Esophagus squamous epithelium (tissue), 5 donors: Measurements from ENCODE around the gene MRAP. TPM values are rescaled to one million over a fixed set of nuclear protein-coding genes. Genes with fewer than 3 reads are reported as not detected.

Source experiments
- DNase-seq: peaks from one replicate; lab custom pipeline; 2025; lab: John Stamatoyannopoulos, UW
- H3K27ac ChIP-seq, 4 donors: fragments of 200-600 bp; sonication (generic); one replicate each; pipeline ENCODE4 v1.5.1; 2016 to 2019; ENCODE audit warnings: mild to moderate bottlenecking in 1 of 4
- H3K27me3 ChIP-seq, 4 donors: fragments of 200-600 bp; sonication (generic); 1 replicate in 3 of 4; 2 replicates in 1 of 4; pipeline versions ENCODE4 v1.5.1 to v1.6.0; 2017 to 2021; ENCODE audit warnings: antibody characterized with exemption in 1 of 4
- H3K36me3 ChIP-seq, 3 donors: fragments of 200-600 bp; sonication (generic); one replicate each; pipeline ENCODE4 v1.5.1; 2016 to 2019
- H3K4me1 ChIP-seq, 3 donors: fragments of 200-600 bp; sonication (generic); one replicate each; pipeline ENCODE4 v1.5.1; 2017 to 2019
- H3K4me3 ChIP-seq, 4 donors: fragments of 200-600 bp; sonication (generic); 1 replicate in 3 of 4; 2 replicates in 1 of 4; pipeline ENCODE4 v1.5.1; 2016 to 2019; ENCODE audit warnings: mild to moderate bottlenecking in 2 of 4, moderate library complexity in 1 of 4
- H3K9me3 ChIP-seq, 3 donors: fragments of 200-600 bp; sonication (generic); one replicate each; pipeline ENCODE4 v1.5.1; 2016 to 2019
- CTCF ChIP-seq, 6 experiments: fragments of 450-650 bp in 4 of 6; fragments of 200-600 bp in 2 of 6; sonication (generic) in 2 of 6; IDR thresholded peaks; one replicate each; pipeline ENCODE4 v1.5.1; 2016 to 2019; ENCODE audit warnings: antibody characterized with exemption in 6 of 6, mild to moderate bottlenecking in 4 of 6, moderate library complexity in 4 of 6
- POLR2A ChIP-seq, 4 donors: fragments of 450-650 bp; IDR thresholded peaks; one replicate each; pipeline ENCODE4 v1.6.1; 2017; ENCODE audit warnings: antibody characterized with exemption in 4 of 4, mild to moderate bottlenecking in 4 of 4, moderate library complexity in 3 of 4
- WGBS, 2 donors: methylation state at CpG; one replicate each; pipeline ENCODE4 v1.1.5; 2018; 5-methylcytosine and 5-hydroxymethylcytosine counted together
- intact Hi-C: fragments of 100-400 bp; cut with DNase I; formaldehyde crosslinking; loops from one replicate; pipeline ENCODE4 v1.15.0; 2022
- total RNA-seq, 4 donors: library from RNA; depleted of rRNA; stranded (reverse); fragments of >200 nt; gene quantifications; one replicate each; pipeline ENCODE4 v1.1.0, GENCODE V29; 2016
- donor health status: DM: yes; HTN: yes; CAD: no.

MRAP gene
- total RNA-seq, 4 donors from 2014 or later = 0.29 TPM; not detected in 3

GRCh38 chr21:32278518-32279376 lies 19.9 kb upstream of the MRAP start, which contains the start of gene MIS18A:
Gene MIS18A, minus strand, starts transcription at chr21:32279049. Its CDS starts 35 bp downstream, at chr21:32279014.
- TF ChIP-seq POLR2A (IDR thresholded peaks at IDR 0.05) (peak in 3 of 4 donors; percentile 30 to 53 (median 37)), CTCF (IDR thresholded peaks at IDR 0.05) (peak in 2 of 6 experiments; percentile 10 to 58)
- H3K27ac ChIP-seq = peak within 1 kb of the TSS; percentile 75 to 84 (median 76)
- 1% methylated on average over 16 to 18 of the region's 69 CpGs for WGBS, 2 donors
- peak; percentile 60 for DNase-seq
- intact Hi-C loops = no loop called here
- no peaks in the 10 kb centered on the region for H3K9me3 ChIP-seq
- H3K4me3 ChIP-seq = peak within 1 kb of the TSS; percentile 75 to 91 (median 82)
- peaks cover 0 to 20% (median 0%) of the 10 kb centered on the region in 3 donors for H3K36me3 ChIP-seq
- H3K4me1 ChIP-seq = peaks cover 15 to 29% (median 18%) of the 10 kb centered on the region in 3 donors
- no peaks in the 10 kb centered on the region for H3K27me3 ChIP-seq

GRCh38 chr21:32279377-32279680 lies 19.3 kb upstream of the MRAP start:
- DNase-seq = no peak
- intact Hi-C loops = no loop called here
- H3K4me3 ChIP-seq = peak overlapping the region; percentile 75 to 91 (median 82)
- H3K27me3 ChIP-seq = no peaks in the 10 kb centered on the region
- H3K27ac ChIP-seq = peak overlapping the region; percentile 75 to 84 (median 76)
- peaks cover 0 to 14% (median 0%) of the 10 kb centered on the region in 3 donors for H3K36me3 ChIP-seq
- TF ChIP-seq CTCF (IDR thresholded peaks at IDR 0.05) (no peak), POLR2A (IDR thresholded peaks at IDR 0.05) (no peak)
- 3 to 8% methylated on average over 9 to 10 of the region's 10 CpGs for WGBS, 2 donors
- H3K9me3 ChIP-seq = no peaks in the 10 kb centered on the region
- H3K4me1 ChIP-seq = peaks cover 15 to 29% (median 18%) of the 10 kb centered on the region in 3 donors

GRCh38 chr21:32281531-32281930 lies 17.1 kb upstream of the MRAP start:
- DNase-seq = no peak
- H3K36me3 ChIP-seq = peaks cover 0 to 7% (median 0%) of the 10 kb centered on the region in 3 donors
- peaks cover 15 to 29% (median 18%) of the 10 kb centered on the region in 3 donors for H3K4me1 ChIP-seq
- 88 to 92% methylated on average over 6 to 7 of the region's 7 CpGs for WGBS, 2 donors
- H3K27me3 ChIP-seq = no peaks in the 10 kb centered on the region
- no peak overlapping the region for H3K4me3 ChIP-seq
- no peaks in the 10 kb centered on the region for H3K9me3 ChIP-seq
- intact Hi-C loops = no loop called here
- H3K27ac ChIP-seq = no peak overlapping the region
- TF ChIP-seq CTCF (IDR thresholded peaks at IDR 0.05) (no peak), POLR2A (IDR thresholded peaks at IDR 0.05) (no peak)

GRCh38 chr21:32282992-32283391 lies 15.7 kb upstream of the MRAP start:
- Histone ChIP-seq H3K36me3 (peaks cover 0 to 7% (median 0%) of the 10 kb centered on the region in 3 donors), H3K27ac (no peak overlapping the region), H3K4me3 (no peak overlapping the region), H3K27me3 (no peaks in the 10 kb centered on the region), H3K4me1 (peaks cover 13 to 18% (median 15%) of the 10 kb centered on the region in 3 donors), H3K9me3 (no peaks in the 10 kb centered on the region)
- WGBS, 2 donors = 78 to 83% methylated on average over 6 of the region's 6 CpGs
- intact Hi-C loops = no loop called here
- DNase-seq = no peak
- TF ChIP-seq CTCF (IDR thresholded peaks at IDR 0.05) = no peak
- TF ChIP-seq POLR2A (IDR thresholded peaks at IDR 0.05) = no peak

- H3K9me3 ChIP-seq = no peaks in the 10 kb centered on the region
- DNase-seq = no peak
- TF ChIP-seq POLR2A (IDR thresholded peaks at IDR 0.05) = no peak
- TF ChIP-seq CTCF (IDR thresholded peaks at IDR 0.05) = no peak
- no peak overlapping the region for H3K4me3 ChIP-seq
- no peaks in the 10 kb centered on the region for H3K4me1 ChIP-seq
- 97% methylated on average over 4 of the region's 4 CpGs for WGBS, 2 donors
- peaks cover 0 to 7% (median 0%) of the 10 kb centered on the region in 3 donors for H3K36me3 ChIP-seq
- intact Hi-C loops = no loop called here
- no peak overlapping the region for H3K27ac ChIP-seq
- no peaks in the 10 kb centered on the region for H3K27me3 ChIP-seq
These were observed 13.2 kb upstream of the MRAP start for GRCh38 chr21:32285476-32285875.
